Measurements from ENCODE around the gene C19orf12. TPM values are rescaled to one million over a fixed set of nuclear protein-coding genes. Genes with fewer than 3 reads are reported as not detected.

Gene C19orf12
- total RNA-seq, 1 donor from 2014 or later: 26.9 TPM

GRCh38 chr19:29665215-29665825 is 49.7 kb downstream of the C19orf12 start, which contains the start of gene PLEKHF1:
Gene PLEKHF1, plus strand, starts transcription at chr19:29665461. Its CDS starts 8,379 bp downstream, at chr19:29673840.
- Mint-ChIP-seq H3K9me3 (no peaks in the 10 kb centered on the region), H3K27ac (no peak within 1 kb of the TSS), H3K4me1 (peaks cover 45% of the 10 kb centered on the region), H3K36me3 (no peaks in the 10 kb centered on the region), H3K27me3 (ENCODE audit: low read depth) (peaks cover 25% of the 10 kb centered on the region), H3K4me3 (peak within 1 kb of the TSS; percentile 63)
- no peak for TF ChIP-seq CTCF (IDR thresholded peaks at IDR 0.05; ENCODE audit: unreplicated experiment)
- DNase-seq (ENCODE audit: low spot score in 2 of 2, unreplicated experiment in 2 of 2): peak; percentile 72 to 93

GRCh38 chr19:29664753-29665214 is 50.3 kb downstream of the C19orf12 start:
- DNase-seq (ENCODE audit: low spot score in 2 of 2, unreplicated experiment in 2 of 2): no peak
- Mint-ChIP-seq H3K9me3 (no peaks in the 10 kb centered on the region), H3K4me1 (peaks cover 45% of the 10 kb centered on the region), H3K27ac (no peak overlapping the region), H3K27me3 (ENCODE audit: low read depth) (peaks cover 25% of the 10 kb centered on the region), H3K4me3 (peak overlapping the region; percentile 63), H3K36me3 (no peaks in the 10 kb centered on the region)
- TF ChIP-seq CTCF (IDR thresholded peaks at IDR 0.05; ENCODE audit: unreplicated experiment): no peak

- Mint-ChIP-seq H3K9me3 (no peaks in the 10 kb centered on the region), H3K27ac (peak overlapping the region; percentile 6), H3K36me3 (no peaks in the 10 kb centered on the region), H3K27me3 (ENCODE audit: low read depth) (peaks cover 23% of the 10 kb centered on the region), H3K4me3 (peak overlapping the region; percentile 63), H3K4me1 (peaks cover 45% of the 10 kb centered on the region)
- no peak for TF ChIP-seq CTCF (IDR thresholded peaks at IDR 0.05; ENCODE audit: unreplicated experiment)
- DNase-seq (ENCODE audit: low spot score in 2 of 2, unreplicated experiment in 2 of 2): no peak
These were observed 51.0 kb downstream of the C19orf12 start for GRCh38 chr19:29663861-29664752.

GRCh38 chr19:29662604-29663404 is 52.3 kb downstream of the C19orf12 start:
- Mint-ChIP-seq H3K27me3 (ENCODE audit: low read depth) (peaks cover 23% of the 10 kb centered on the region), H3K4me1 (peaks cover 45% of the 10 kb centered on the region), H3K27ac (peak overlapping the region; percentile 76), H3K4me3 (peak overlapping the region; percentile 4), H3K36me3 (no peaks in the 10 kb centered on the region), H3K9me3 (no peaks in the 10 kb centered on the region)
- DNase-seq (ENCODE audit: low spot score in 2 of 2, unreplicated experiment in 2 of 2): no peak
- no peak for TF ChIP-seq CTCF (IDR thresholded peaks at IDR 0.05; ENCODE audit: unreplicated experiment)

GRCh38 chr19:29662278-29662603 is 52.8 kb downstream of the C19orf12 start:
- Mint-ChIP-seq H3K4me3 (peak overlapping the region; percentile 4), H3K27ac (peak overlapping the region; percentile 76), H3K27me3 (ENCODE audit: low read depth) (peaks cover 23% of the 10 kb centered on the region), H3K4me1 (peaks cover 45% of the 10 kb centered on the region), H3K36me3 (no peaks in the 10 kb centered on the region), H3K9me3 (no peaks in the 10 kb centered on the region)
- no peak for DNase-seq (ENCODE audit: low spot score in 2 of 2, unreplicated experiment in 2 of 2)
- TF ChIP-seq CTCF (IDR thresholded peaks at IDR 0.05; ENCODE audit: unreplicated experiment): no peak
